AG04449 (cell line): ENCODE results near the gene OR2AG1.
A peak's percentile ranks its signal among the peaks of the same experiment; 100 is the strongest.

ENCODE experiments used
- CTCF ChIA-PET: fragments of 350-600 bp; formaldehyde crosslinking; extraction: SDS; loops from one replicate; lab custom pipeline; 2021; ENCODE audit warnings: antibody characterized with exemption; lab: Yijun Ruan, JAX
- POLR2A ChIA-PET: fragments of 400-600, 350-600 bp; formaldehyde crosslinking; extraction: SDS; loops from one replicate; lab custom pipeline; 2020; ENCODE audit warnings: antibody characterized with exemption, inconsistent platforms; lab: Yijun Ruan, JAX
- DNase-seq: peaks from one replicate; pipeline ENCODE4 v3.0.0-alpha.2; 2010; ENCODE audit warnings: low read depth, low spot score
- H3K4me3 ChIP-seq: 2 replicates; pipeline ENCODE4 v1.5.1; 2011; ENCODE audit warnings: low read depth, mild to moderate bottlenecking, control low read depth, low read length
- TF ChIP-seq, protein P1 (sequence below): IDR thresholded peaks from one replicate; pipeline ENCODE4 v1.5.1; 2011; ENCODE audit warnings: mild to moderate bottlenecking, moderate library complexity, low read length, control low read depth, inconsistent platforms; ENCODE audit not compliant: insufficient read depth; ENCODE audit errors: missing control alignments

The OR2AG1 gene

DNA sequence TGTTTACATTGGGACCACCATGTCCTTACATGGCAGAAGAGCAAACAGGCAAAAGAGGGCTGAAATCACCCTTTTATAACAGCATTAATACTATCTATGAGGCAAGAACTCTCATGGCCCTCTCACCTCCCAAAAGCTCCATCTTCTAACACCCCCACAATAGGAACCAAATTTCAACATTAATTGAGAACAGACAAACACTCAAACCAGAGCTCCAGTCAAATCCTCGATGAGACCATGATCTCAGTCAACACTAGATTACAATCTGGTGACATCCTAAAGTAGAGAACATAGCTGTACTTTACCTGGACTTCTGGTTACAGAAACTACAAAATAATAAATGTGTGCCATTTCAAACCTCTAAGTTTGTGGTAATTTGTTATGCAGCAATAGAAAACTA lies 36.2 kb upstream of the OR2AG1 start:
- no peak overlapping the region for H3K4me3 ChIP-seq
- POLR2A ChIA-PET: no interaction called here

DNA sequence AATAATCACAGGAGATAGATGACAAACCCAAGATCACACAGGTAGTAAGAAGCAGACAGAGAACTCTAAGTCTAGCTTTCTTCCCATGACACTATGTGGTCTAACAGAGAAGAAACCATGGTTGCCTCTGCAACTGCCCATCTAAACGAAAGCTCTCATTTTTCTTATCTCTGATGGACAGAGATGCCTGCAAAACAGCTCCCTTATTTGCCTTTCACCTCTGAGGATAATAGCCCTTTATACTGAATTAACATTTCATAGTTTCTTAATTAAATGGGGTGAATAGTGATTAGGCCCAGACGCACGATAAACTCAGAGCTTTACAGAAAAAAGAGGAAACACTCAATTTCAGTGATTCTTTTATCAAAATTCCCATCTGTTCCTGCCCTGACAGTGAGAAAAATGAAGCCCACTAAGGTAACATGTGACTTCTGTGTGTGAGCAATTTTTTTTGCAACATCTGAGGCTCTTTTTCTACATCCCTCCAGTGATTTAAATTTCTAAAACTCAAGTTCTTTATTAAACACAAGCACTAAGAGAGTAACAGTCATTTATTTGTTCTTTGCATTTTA lies 35.6 kb upstream of the OR2AG1 start:
- CTCF ChIA-PET: interaction anchor here (1.1 to 12.0 kb wide), 5 partner anchors 9 to 46 kb away, joined by 3 to 141 read pairs (median 3); no protein-coding TSS in a partner anchor
- POLR2A ChIA-PET: no interaction called here
- H3K4me3 ChIP-seq: no peak overlapping the region
- no peak for DNase-seq
- TF ChIP-seq, protein P1, sequence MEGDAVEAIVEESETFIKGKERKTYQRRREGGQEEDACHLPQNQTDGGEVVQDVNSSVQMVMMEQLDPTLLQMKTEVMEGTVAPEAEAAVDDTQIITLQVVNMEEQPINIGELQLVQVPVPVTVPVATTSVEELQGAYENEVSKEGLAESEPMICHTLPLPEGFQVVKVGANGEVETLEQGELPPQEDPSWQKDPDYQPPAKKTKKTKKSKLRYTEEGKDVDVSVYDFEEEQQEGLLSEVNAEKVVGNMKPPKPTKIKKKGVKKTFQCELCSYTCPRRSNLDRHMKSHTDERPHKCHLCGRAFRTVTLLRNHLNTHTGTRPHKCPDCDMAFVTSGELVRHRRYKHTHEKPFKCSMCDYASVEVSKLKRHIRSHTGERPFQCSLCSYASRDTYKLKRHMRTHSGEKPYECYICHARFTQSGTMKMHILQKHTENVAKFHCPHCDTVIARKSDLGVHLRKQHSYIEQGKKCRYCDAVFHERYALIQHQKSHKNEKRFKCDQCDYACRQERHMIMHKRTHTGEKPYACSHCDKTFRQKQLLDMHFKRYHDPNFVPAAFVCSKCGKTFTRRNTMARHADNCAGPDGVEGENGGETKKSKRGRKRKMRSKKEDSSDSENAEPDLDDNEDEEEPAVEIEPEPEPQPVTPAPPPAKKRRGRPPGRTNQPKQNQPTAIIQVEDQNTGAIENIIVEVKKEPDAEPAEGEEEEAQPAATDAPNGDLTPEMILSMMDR: no peak

More for the DNA sequence above, 36.2 kb upstream of the OR2AG1 start:
- no peak for DNase-seq
- CTCF ChIA-PET: interaction anchor here (1.1 to 12.0 kb wide), 5 partner anchors 9 to 46 kb away, joined by 3 to 141 read pairs (median 3); no protein-coding TSS in a partner anchor
- TF ChIP-seq, protein P1: no peak

DNA sequence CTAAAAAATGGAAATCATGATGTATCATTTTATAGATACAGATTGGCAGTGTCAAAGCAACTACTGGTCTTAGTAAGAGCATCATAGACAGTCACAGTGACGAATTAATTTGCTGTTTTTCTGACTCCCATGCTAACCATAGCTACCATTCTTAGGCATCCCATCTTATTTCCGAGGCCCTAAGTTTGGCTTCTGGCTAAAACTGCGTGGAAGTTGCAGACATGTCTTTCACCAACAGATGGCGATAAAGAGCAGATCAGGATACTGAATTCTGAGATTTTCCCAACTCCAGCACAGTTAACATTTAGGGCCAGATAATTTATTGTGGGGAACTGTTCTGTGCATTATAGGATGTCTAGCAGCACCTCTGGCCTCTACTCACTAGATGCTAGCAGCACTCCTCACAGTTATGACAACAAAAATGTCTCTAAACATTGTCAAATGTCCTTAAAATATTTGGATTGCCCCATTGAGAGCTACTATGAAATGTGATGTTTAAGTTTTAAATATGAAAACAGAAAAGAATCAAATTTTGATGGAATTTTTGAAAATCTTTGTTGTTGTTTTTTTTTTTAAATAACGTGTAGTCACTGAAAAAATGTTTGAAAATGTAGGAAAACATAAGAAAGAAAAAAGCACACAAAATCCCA lies 27.4 kb upstream of the OR2AG1 start:
- POLR2A ChIA-PET: no interaction called here
- DNase-seq: no peak
- CTCF ChIA-PET: interaction anchor here (0.6 to 12.0 kb wide), 31 partner anchors 8 to 611 kb away, joined by 3 to 141 read pairs (median 4); partner anchors contain the start of gene OR2AG1
- TF ChIP-seq, protein P1: peak; percentile 77
- H3K4me3 ChIP-seq: no peak overlapping the region

DNA sequence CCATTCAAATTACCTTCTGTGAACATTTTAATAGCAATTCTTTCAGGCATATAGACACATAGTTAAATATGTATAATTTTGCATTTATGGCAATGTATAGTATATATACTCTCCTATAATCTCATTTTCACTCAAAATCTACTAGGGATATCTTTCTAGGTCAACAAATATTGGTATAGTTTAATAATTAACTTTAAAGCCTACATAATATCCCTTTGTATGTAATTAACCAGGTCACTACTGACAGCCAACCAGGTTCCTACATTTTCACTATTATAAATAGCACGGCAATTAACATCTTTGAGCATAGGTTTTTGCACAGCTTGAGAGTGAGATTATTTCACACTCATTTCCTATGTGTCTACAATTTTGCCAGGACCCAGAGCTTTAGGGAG lies 26.9 kb upstream of the OR2AG1 start:
- CTCF ChIA-PET: interaction anchor here (0.6 to 12.0 kb wide), 20 partner anchors 9 to 611 kb away, joined by 3 to 141 read pairs (median 4); no protein-coding TSS in a partner anchor
- POLR2A ChIA-PET: no interaction called here
- no peak for DNase-seq
- H3K4me3 ChIP-seq: no peak overlapping the region
- TF ChIP-seq, protein P1: no peak

DNA sequence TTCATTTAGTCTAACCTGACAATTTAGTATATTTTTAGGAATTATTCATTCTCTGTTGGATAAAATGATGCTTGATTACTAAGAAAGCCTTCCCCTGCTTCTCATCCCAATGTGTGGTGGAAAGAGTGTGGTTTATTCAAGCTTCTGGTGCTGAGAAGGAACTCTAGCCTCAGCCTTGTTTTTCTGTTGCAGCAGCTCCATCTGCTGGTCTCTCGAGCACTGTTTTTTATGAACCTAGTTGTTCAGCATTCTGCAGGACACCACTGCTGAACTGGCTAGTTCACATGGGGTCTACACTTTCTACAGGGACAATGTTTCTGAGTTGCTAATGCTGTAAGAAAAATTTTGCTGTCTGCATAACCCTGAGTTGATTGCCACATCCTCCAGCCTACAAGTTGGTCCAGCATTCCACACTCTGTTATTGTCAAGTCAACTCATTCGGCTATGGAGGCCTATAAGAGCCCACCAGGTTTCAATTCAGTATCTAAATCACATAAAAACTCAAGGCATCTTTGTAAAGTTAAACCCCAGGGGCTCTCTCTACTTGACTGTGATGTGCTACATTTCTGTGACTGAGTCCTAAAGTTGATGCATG lies 25.4 kb upstream of the OR2AG1 start:
- TF ChIP-seq, protein P1: peak; percentile 62
- no peak overlapping the region for H3K4me3 ChIP-seq
- ChIA-PET POLR2A (no interaction called here), CTCF (interaction anchor here (0.6 to 7.2 kb wide), 13 partner anchors 9 to 379 kb away, joined by 3 to 71 read pairs (median 3); partner anchors contain the start of genes NLRP14, OR2AG2 and ZNF214)
- DNase-seq: peak; percentile 12
